ENCODE measurements around the gene AP2B1. TPM values are rescaled to one million over a fixed set of nuclear protein-coding genes. Genes with fewer than 3 reads are reported as not detected.

The AP2B1 gene
- total RNA-seq, 2 experiments from 2014 or later, result 166 to 184 TPM

- CTCF ChIA-PET, result interaction anchor here (0.7 to 1.8 kb wide), 5 partner anchors 8 to 118 kb away, joined by 3 to 8 read pairs (median 3); no protein-coding TSS in a partner anchor
- Mint-ChIP-seq H3K27me3 (peaks cover 23% of the 10 kb centered on the region), H3K4me3 (no peak overlapping the region), H3K27ac (no peak overlapping the region), H3K9me3 (ENCODE audit: low read depth) (no peaks in the 10 kb centered on the region), H3K36me3 (peaks cover 2% of the 10 kb centered on the region), H3K4me1 (peaks cover 5% of the 10 kb centered on the region)
- no peak for ATAC-seq
- DNase-seq, result no peak
Measured at GRCh38 chr17:35731917-35732805, 145.0 kb downstream of the AP2B1 start.

DNA sequence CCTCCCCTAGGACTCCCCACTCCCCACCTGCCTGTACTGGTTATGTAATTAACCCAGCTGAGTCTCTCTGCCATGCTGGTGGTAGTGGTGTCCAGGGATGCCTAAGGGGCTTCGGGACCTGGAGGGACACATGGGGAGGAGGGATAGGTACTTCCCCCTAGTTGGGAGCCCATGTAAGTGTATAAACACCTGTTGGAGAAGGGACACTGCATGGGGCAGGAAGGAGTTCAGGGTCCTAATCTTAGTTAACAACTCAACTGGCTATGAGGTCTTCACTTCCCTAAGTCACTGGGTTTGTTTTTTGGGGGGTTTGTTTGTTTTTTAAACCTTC is 145.6 kb downstream of the AP2B1 start:
- no peak for DNase-seq
- H3K4me3 Mint-ChIP-seq, result no peak overlapping the region
- peaks cover 5% of the 10 kb centered on the region for H3K4me1 Mint-ChIP-seq
- CTCF ChIA-PET, result interaction anchor here (0.7 to 1.8 kb wide), 3 partner anchors 8 to 31 kb away, joined by 3 to 8 read pairs (median 4); no protein-coding TSS in a partner anchor
- H3K9me3 Mint-ChIP-seq (ENCODE audit: low read depth), result no peaks in the 10 kb centered on the region
- H3K36me3 Mint-ChIP-seq, result peaks cover 2% of the 10 kb centered on the region
- H3K27ac Mint-ChIP-seq, result no peak overlapping the region
- ATAC-seq, result no peak
- H3K27me3 Mint-ChIP-seq, result peaks cover 23% of the 10 kb centered on the region

GRCh38 chr17:35733366-35733765 is 146.2 kb downstream of the AP2B1 start:
- Mint-ChIP-seq H3K4me3 (no peak overlapping the region), H3K4me1 (peaks cover 5% of the 10 kb centered on the region), H3K9me3 (ENCODE audit: low read depth) (no peaks in the 10 kb centered on the region), H3K27me3 (peaks cover 23% of the 10 kb centered on the region), H3K27ac (no peak overlapping the region), H3K36me3 (peaks cover 2% of the 10 kb centered on the region)
- CTCF ChIA-PET, result interaction anchor here (0.7 to 1.8 kb wide), 2 partner anchors 9 to 14 kb away, joined by 3 to 4 read pairs; no protein-coding TSS in a partner anchor
- DNase-seq, result no peak
- no peak for ATAC-seq

GRCh38 chr17:35734396-35734795 is 147.3 kb downstream of the AP2B1 start:
- H3K36me3 Mint-ChIP-seq, result peaks cover 2% of the 10 kb centered on the region
- H3K9me3 Mint-ChIP-seq (ENCODE audit: low read depth), result no peaks in the 10 kb centered on the region
- peaks cover 24% of the 10 kb centered on the region for H3K27me3 Mint-ChIP-seq
- H3K4me3 Mint-ChIP-seq, result no peak overlapping the region
- no peak for DNase-seq
- no peak overlapping the region for H3K27ac Mint-ChIP-seq
- no peak for ATAC-seq
- CTCF ChIA-PET, result no interaction called here
- H3K4me1 Mint-ChIP-seq, result peaks cover 5% of the 10 kb centered on the region

- DNase-seq, result no peak
- Mint-ChIP-seq H3K27ac (no peak overlapping the region), H3K4me1 (peaks cover 5% of the 10 kb centered on the region), H3K36me3 (peaks cover 2% of the 10 kb centered on the region), H3K27me3 (peaks cover 33% of the 10 kb centered on the region), H3K4me3 (no peak overlapping the region), H3K9me3 (ENCODE audit: low read depth) (no peaks in the 10 kb centered on the region)
- CTCF ChIA-PET, result interaction anchor here (0.6 to 2.5 kb wide), 2 partner anchors 12 to 809 kb away, joined by 3 to 11 read pairs; no protein-coding TSS in a partner anchor
- no peak for ATAC-seq
Measured at GRCh38 chr17:35735036-35735805, 148.1 kb downstream of the AP2B1 start.

DNA sequence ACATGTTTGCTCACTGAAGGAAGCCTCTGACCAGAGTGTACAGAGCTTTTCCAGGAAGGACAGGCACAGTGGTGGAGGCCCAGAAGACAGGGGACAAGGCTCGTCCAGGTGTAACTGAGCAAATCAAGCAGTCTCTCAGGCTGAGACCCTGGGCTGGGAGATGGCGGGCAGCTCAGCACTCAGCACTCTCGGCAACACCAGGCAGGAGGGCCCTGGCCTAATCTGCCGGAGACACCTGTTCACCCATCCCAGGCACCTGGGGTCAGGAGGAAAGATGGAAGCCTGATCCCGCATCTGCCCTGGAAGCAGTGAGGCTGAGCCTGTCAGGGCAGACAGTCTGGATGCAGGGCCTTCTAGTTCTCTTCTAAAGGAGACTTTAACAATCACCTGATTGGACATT is 149.1 kb downstream of the AP2B1 start:
- Mint-ChIP-seq H3K4me1 (peaks cover 5% of the 10 kb centered on the region), H3K27ac (no peak overlapping the region), H3K27me3 (peaks cover 32% of the 10 kb centered on the region), H3K4me3 (no peak overlapping the region), H3K9me3 (ENCODE audit: low read depth) (no peaks in the 10 kb centered on the region), H3K36me3 (no peaks in the 10 kb centered on the region)
- DNase-seq, result no peak
- CTCF ChIA-PET, result interaction anchor here (2.5 kb wide), 1 partner anchor 11 kb away, joined by 11 read pairs; no protein-coding TSS in a partner anchor
- no peak for ATAC-seq

DNA sequence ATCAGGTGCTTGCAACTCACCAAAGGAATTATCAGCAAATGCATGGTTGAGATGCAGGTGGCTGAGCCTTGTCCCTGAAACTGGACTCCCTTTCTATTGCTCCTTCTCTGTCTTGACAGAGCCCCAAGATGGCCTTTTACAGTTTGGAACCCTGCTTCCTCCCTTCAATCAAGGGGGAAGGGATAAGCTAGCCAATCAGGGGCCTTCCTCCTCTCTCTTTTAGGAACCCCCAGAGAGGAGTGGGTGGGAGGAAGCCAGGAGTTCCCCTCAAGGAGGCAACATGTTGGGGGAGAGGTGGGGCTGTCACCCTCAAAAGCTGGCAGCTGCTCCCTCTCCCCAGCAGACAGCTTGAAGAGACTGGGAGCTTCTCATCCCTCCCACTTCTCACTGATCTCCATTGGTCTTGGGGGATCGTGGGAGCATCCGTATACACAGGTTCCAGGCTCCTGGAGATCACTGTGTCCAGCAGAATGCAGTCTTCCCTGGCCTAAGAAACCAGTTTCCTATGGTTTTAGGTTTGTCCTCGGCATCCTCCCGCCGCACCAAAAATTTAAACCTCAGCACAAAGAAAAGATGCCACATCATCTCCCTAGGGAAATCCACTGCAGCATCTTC is 151.5 kb downstream of the AP2B1 start:
- H3K4me3 Mint-ChIP-seq, result no peak overlapping the region
- CTCF ChIA-PET, result interaction anchor here (0.8 kb wide), 1 partner anchor 9 kb away, joined by 3 read pairs; no protein-coding TSS in a partner anchor
- H3K27ac Mint-ChIP-seq, result no peak overlapping the region
- no peaks in the 10 kb centered on the region for H3K36me3 Mint-ChIP-seq
- DNase-seq, result no peak
- peaks cover 8% of the 10 kb centered on the region for H3K4me1 Mint-ChIP-seq
- peaks cover 36% of the 10 kb centered on the region for H3K27me3 Mint-ChIP-seq
- ATAC-seq, result no peak
- H3K9me3 Mint-ChIP-seq (ENCODE audit: low read depth), result no peaks in the 10 kb centered on the region

GRCh38 chr17:35740216-35740615 is 153.1 kb downstream of the AP2B1 start:
- no peaks in the 10 kb centered on the region for H3K9me3 Mint-ChIP-seq (ENCODE audit: low read depth)
- H3K4me3 Mint-ChIP-seq, result no peak overlapping the region
- peaks cover 38% of the 10 kb centered on the region for H3K27me3 Mint-ChIP-seq
- H3K4me1 Mint-ChIP-seq, result peaks cover 8% of the 10 kb centered on the region
- H3K27ac Mint-ChIP-seq, result no peak overlapping the region
- ATAC-seq (no peak), DNase-seq (no peak)
- CTCF ChIA-PET, result interaction anchor here (0.9 to 2.5 kb wide), 3 partner anchors 9 to 127 kb away, joined by 3 to 9 read pairs (median 6); no protein-coding TSS in a partner anchor
- H3K36me3 Mint-ChIP-seq, result no peaks in the 10 kb centered on the region

- Mint-ChIP-seq H3K4me1 (peaks cover 8% of the 10 kb centered on the region), H3K27me3 (peaks cover 38% of the 10 kb centered on the region), H3K36me3 (no peaks in the 10 kb centered on the region), H3K27ac (no peak overlapping the region), H3K9me3 (ENCODE audit: low read depth) (no peaks in the 10 kb centered on the region), H3K4me3 (no peak overlapping the region)
- CTCF ChIA-PET, result interaction anchor here (0.7 to 2.5 kb wide), 2 partner anchors 10 to 22 kb away, joined by 3 to 9 read pairs; partner anchors contain the start of gene RASL10B
- ATAC-seq, result peak; percentile 63
- DNase-seq, result peak; percentile 45
Measured at GRCh38 chr17:35740997-35741931, 154.1 kb downstream of the AP2B1 start.

GRCh38 chr17:35742496-35742895 is 155.4 kb downstream of the AP2B1 start:
- H3K4me1 Mint-ChIP-seq, result peaks cover 8% of the 10 kb centered on the region
- no peak overlapping the region for H3K27ac Mint-ChIP-seq
- H3K36me3 Mint-ChIP-seq, result no peaks in the 10 kb centered on the region
- CTCF ChIA-PET, result no interaction called here
- no peaks in the 10 kb centered on the region for H3K9me3 Mint-ChIP-seq (ENCODE audit: low read depth)
- DNase-seq, result no peak
- no peak for ATAC-seq
- H3K27me3 Mint-ChIP-seq, result peaks cover 40% of the 10 kb centered on the region
- H3K4me3 Mint-ChIP-seq, result no peak overlapping the region

DNA sequence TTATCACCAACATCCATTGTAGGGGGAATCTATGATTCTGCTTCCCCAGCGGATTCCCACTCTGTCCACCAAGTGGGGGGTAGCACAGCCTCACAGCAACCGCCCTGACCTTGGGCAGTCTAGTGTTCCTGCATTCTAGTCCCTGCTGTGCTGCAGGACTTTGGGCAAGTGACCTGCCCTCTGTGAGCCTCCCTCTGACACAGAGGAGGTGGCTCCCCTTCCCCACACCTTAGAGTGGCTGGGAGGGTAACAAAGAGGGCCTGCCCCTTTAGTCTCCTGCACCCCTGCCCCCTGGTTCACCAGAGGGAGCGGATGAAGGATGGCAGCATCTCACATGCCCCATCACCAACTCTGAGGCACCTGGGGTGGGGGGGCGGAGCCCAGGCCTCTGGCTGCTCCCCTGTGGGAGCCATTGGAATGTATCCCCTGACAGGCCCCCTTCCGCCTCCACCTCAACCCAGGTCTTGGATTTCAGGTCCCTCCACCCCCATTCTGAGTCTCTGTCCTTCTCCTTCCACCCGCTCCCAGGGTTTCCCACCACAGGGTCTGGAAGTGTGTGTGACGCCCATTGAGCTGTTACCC is 155.9 kb downstream of the AP2B1 start:
- no peak for ATAC-seq
- no peaks in the 10 kb centered on the region for H3K36me3 Mint-ChIP-seq
- DNase-seq, result no peak
- no peaks in the 10 kb centered on the region for H3K9me3 Mint-ChIP-seq (ENCODE audit: low read depth)
- CTCF ChIA-PET, result interaction anchor here (3.0 kb wide), 1 partner anchor 21 kb away, joined by 14 read pairs; no protein-coding TSS in a partner anchor
- no peak overlapping the region for H3K4me3 Mint-ChIP-seq
- H3K27me3 Mint-ChIP-seq, result peaks cover 41% of the 10 kb centered on the region
- no peak overlapping the region for H3K27ac Mint-ChIP-seq
- H3K4me1 Mint-ChIP-seq, result peaks cover 8% of the 10 kb centered on the region

All from activated CD8-positive, alpha-beta memory T cell treated with anti-CD3 and anti-CD28 coated beads, Interleukin-2, amount 10 ng/mL, durations not matched to agents 7 days and 5 days (primary cell).